Erythroblast (primary cell): ENCODE results near the gene SLC25A45.

ENCODE experiments used
- DNase-seq, 2 experiments: peaks; one replicate each; lab custom pipeline; 2025; lab: John Stamatoyannopoulos, UW
- GATA1 ChIP-seq: IDR thresholded peaks from 2 replicates; pipeline ENCODE4 v1.6.1; 2011; ENCODE audit warnings: low read depth, mild to moderate bottlenecking, control low read depth, low read length, moderate library complexity
- POLR2A ChIP-seq: IDR thresholded peaks from 2 replicates; pipeline ENCODE4 v1.6.1; 2011; ENCODE audit warnings: mild to moderate bottlenecking, low read length

SLC25A45 gene

GRCh38 chr11:65392899-65393298, 10.5 kb upstream of the SLC25A45 start:
- TF ChIP-seq GATA1 (no peak), POLR2A (no peak)
- no peak for DNase-seq

GRCh38 chr11:65392186-65392829, 9.9 kb upstream of the SLC25A45 start:
- DNase-seq = no peak
- TF ChIP-seq POLR2A (no peak), GATA1 (no peak)

GRCh38 chr11:65390996-65391395, 8.6 kb upstream of the SLC25A45 start:
- no peak for DNase-seq
- no peak for TF ChIP-seq POLR2A
- no peak for TF ChIP-seq GATA1

GRCh38 chr11:65390099-65390941, 7.9 kb upstream of the SLC25A45 start:
- TF ChIP-seq POLR2A (no peak), GATA1 (no peak)
- DNase-seq = no peak

GRCh38 chr11:65389294-65389980, 7.0 kb upstream of the SLC25A45 start:
- no peak for DNase-seq
- no peak for TF ChIP-seq POLR2A
- no peak for TF ChIP-seq GATA1

GRCh38 chr11:65388731-65389130, 6.3 kb upstream of the SLC25A45 start:
- TF ChIP-seq GATA1 = no peak
- no peak for DNase-seq

- peak; percentile 84 to 93 for DNase-seq
- TF ChIP-seq POLR2A = peak; percentile 88
- TF ChIP-seq GATA1 = no peak
Observed at GRCh38 chr11:65386307-65387140, 4.1 kb upstream of the SLC25A45 start, which contains the start of gene FRMD8. TSS of gene FRMD8 (plus strand) at chr11:65386637. CDS start at chr11:65387037, 400 bp downstream.

- TF ChIP-seq GATA1 (no peak), POLR2A (no peak)
- no peak for DNase-seq
Observed at GRCh38 chr11:65384301-65384889, 1.9 kb upstream of the SLC25A45 start.

- TF ChIP-seq POLR2A = no peak
- TF ChIP-seq GATA1 = no peak
Observed at GRCh38 chr11:65383778-65384177, 1.3 kb upstream of the SLC25A45 start.

GRCh38 chr11:65382804-65383368, 440 bp upstream of the SLC25A45 start:
- TF ChIP-seq GATA1 (no peak), POLR2A (peak; percentile 60)
- no peak for DNase-seq

More at GRCh38 chr11:65383778-65384177, 1.3 kb upstream of the SLC25A45 start:
- no peak for DNase-seq

- TF ChIP-seq POLR2A = no peak
- no peak for DNase-seq
Observed at GRCh38 chr11:65381716-65382032, 772 bp downstream of the SLC25A45 start.

GRCh38 chr11:65380460-65381119, 1.9 kb downstream of the SLC25A45 start:
- DNase-seq = no peak
- TF ChIP-seq GATA1 (no peak), POLR2A (no peak)
